ENCODE results near the gene RGP1. TPM values are rescaled to one million over a fixed set of nuclear protein-coding genes. Genes with fewer than 3 reads are reported as not detected.
A peak's percentile ranks its signal among the peaks of the same experiment; 100 is the strongest.

The RGP1 gene
- total RNA-seq, 1 experiment from 2014 or later, result 27.1 TPM

- no peak for TF ChIP-seq CTCF (IDR thresholded peaks at IDR 0.05; ENCODE audit: insufficient read depth in 1 of 2, low read depth in 1 of 2, low read length in 1 of 2, severe bottlenecking in 1 of 2, unreplicated experiment in 1 of 2)
- no peak overlapping the region for H3K27ac Mint-ChIP-seq (ENCODE audit: unreplicated experiment)
Measured at GRCh38 chr9:35702696-35703095, 46.4 kb upstream of the RGP1 start.

GRCh38 chr9:35703906-35704672 lies 45.0 kb upstream of the RGP1 start:
- no peaks in the 10 kb centered on the region for H3K27me3 ChIP-seq (replicated peaks; ENCODE audit: control insufficient read depth, insufficient read depth, low read length)
- POLR2A ChIA-PET, result no interaction called here
- intact Hi-C loops (cut with micrococcal nuclease; ENCODE audit: unreplicated experiment), result no loop called here
- no peaks in the 10 kb centered on the region for H3K4me1 Mint-ChIP-seq (ENCODE audit: low read depth, unreplicated experiment)
- no peak overlapping the region for H3K4me3 Mint-ChIP-seq (ENCODE audit: unreplicated experiment)
- peaks cover 8% of the 10 kb centered on the region for H3K36me3 ChIP-seq (ENCODE audit: control insufficient read depth, insufficient read depth, low read length)
- DNase-seq, result no peak
- H3K4me1 ChIP-seq, result no peaks in the 10 kb centered on the region
- CTCF ChIA-PET, result interaction anchor here (1.5 to 1.7 kb wide), 2 partner anchors 43 to 46 kb away, joined by 3 to 5 read pairs; partner anchors contain the start of genes CCDC107 and RMRP
- TF ChIP-seq CTCF (IDR thresholded peaks at IDR 0.05; ENCODE audit: insufficient read depth in 1 of 2, low read depth in 1 of 2, low read length in 1 of 2, severe bottlenecking in 1 of 2, unreplicated experiment in 1 of 2), result no peak
- H3K36me3 Mint-ChIP-seq (ENCODE audit: insufficient read depth, unreplicated experiment), result peaks cover 53% of the 10 kb centered on the region
- TSS peak; percentile 34 for BruUV-seq (replicated peaks)
- H3K9me3 ChIP-seq, result no peaks in the 10 kb centered on the region
- H3K27ac Mint-ChIP-seq (ENCODE audit: unreplicated experiment), result no peak overlapping the region
- no peaks in the 10 kb centered on the region for H3K9me3 Mint-ChIP-seq (ENCODE audit: unreplicated experiment)
- no peaks in the 10 kb centered on the region for H3K27me3 Mint-ChIP-seq (ENCODE audit: insufficient read depth, unreplicated experiment)
- no peak overlapping the region for H3K4me3 ChIP-seq (ENCODE audit: low read depth, low read length)

More at GRCh38 chr9:35702696-35703095, 46.4 kb upstream of the RGP1 start:
- POLR2A ChIA-PET, result no interaction called here
- Mint-ChIP-seq H3K9me3 (ENCODE audit: unreplicated experiment) (no peaks in the 10 kb centered on the region), H3K4me3 (ENCODE audit: unreplicated experiment) (no peak overlapping the region), H3K4me1 (ENCODE audit: low read depth, unreplicated experiment) (no peaks in the 10 kb centered on the region), H3K27me3 (ENCODE audit: insufficient read depth, unreplicated experiment) (no peaks in the 10 kb centered on the region), H3K36me3 (ENCODE audit: insufficient read depth, unreplicated experiment) (peaks cover 45% of the 10 kb centered on the region)
- Histone ChIP-seq H3K27me3 (replicated peaks; ENCODE audit: control insufficient read depth, insufficient read depth, low read length) (no peaks in the 10 kb centered on the region), H3K9me3 (no peaks in the 10 kb centered on the region), H3K4me3 (ENCODE audit: low read depth, low read length) (no peak overlapping the region), H3K4me1 (no peaks in the 10 kb centered on the region), H3K36me3 (ENCODE audit: control insufficient read depth, insufficient read depth, low read length) (peaks cover 6% of the 10 kb centered on the region)
- CTCF ChIA-PET, result interaction anchor here (0.6 kb wide), 1 partner anchor 43 kb away, joined by 4 read pairs; no protein-coding TSS in a partner anchor
- intact Hi-C loops (cut with micrococcal nuclease; ENCODE audit: unreplicated experiment), result no loop called here
- DNase-seq, result no peak
- BruUV-seq (replicated peaks), result no TSS peak

GRCh38 chr9:35705372-35705771 lies 43.7 kb upstream of the RGP1 start:
- POLR2A ChIA-PET, result no interaction called here
- DNase-seq, result no peak
- intact Hi-C loops (cut with micrococcal nuclease; ENCODE audit: unreplicated experiment), result no loop called here
- Mint-ChIP-seq H3K36me3 (ENCODE audit: insufficient read depth, unreplicated experiment) (peaks cover 61% of the 10 kb centered on the region), H3K4me3 (ENCODE audit: unreplicated experiment) (no peak overlapping the region), H3K27me3 (ENCODE audit: insufficient read depth, unreplicated experiment) (no peaks in the 10 kb centered on the region), H3K27ac (ENCODE audit: unreplicated experiment) (no peak overlapping the region), H3K9me3 (ENCODE audit: unreplicated experiment) (no peaks in the 10 kb centered on the region), H3K4me1 (ENCODE audit: low read depth, unreplicated experiment) (no peaks in the 10 kb centered on the region)
- Histone ChIP-seq H3K4me3 (ENCODE audit: low read depth, low read length) (no peak overlapping the region), H3K9me3 (no peaks in the 10 kb centered on the region), H3K27me3 (replicated peaks; ENCODE audit: control insufficient read depth, insufficient read depth, low read length) (no peaks in the 10 kb centered on the region), H3K4me1 (no peaks in the 10 kb centered on the region), H3K36me3 (ENCODE audit: control insufficient read depth, insufficient read depth, low read length) (peaks cover 9% of the 10 kb centered on the region)
- no peak for TF ChIP-seq CTCF (IDR thresholded peaks at IDR 0.05; ENCODE audit: insufficient read depth in 1 of 2, low read depth in 1 of 2, low read length in 1 of 2, severe bottlenecking in 1 of 2, unreplicated experiment in 1 of 2)
- no TSS peak for BruUV-seq (replicated peaks)
- CTCF ChIA-PET, result interaction anchor here (1.1 to 1.7 kb wide), 2 partner anchors 9 to 44 kb away, joined by 3 to 5 read pairs; no protein-coding TSS in a partner anchor

Measured in Caco-2 (cell line).